ENCODE results near the gene RIN1. TPM values are rescaled to one million over a fixed set of nuclear protein-coding genes. Genes with fewer than 3 reads are reported as not detected.

RIN1 gene
- total and polyA plus RNA-seq, 2 of the 13 experiments (the other 11 are each of a cell fraction or from before 2014, with no cell fraction given) = 2.4 to 4.1 TPM

DNA sequence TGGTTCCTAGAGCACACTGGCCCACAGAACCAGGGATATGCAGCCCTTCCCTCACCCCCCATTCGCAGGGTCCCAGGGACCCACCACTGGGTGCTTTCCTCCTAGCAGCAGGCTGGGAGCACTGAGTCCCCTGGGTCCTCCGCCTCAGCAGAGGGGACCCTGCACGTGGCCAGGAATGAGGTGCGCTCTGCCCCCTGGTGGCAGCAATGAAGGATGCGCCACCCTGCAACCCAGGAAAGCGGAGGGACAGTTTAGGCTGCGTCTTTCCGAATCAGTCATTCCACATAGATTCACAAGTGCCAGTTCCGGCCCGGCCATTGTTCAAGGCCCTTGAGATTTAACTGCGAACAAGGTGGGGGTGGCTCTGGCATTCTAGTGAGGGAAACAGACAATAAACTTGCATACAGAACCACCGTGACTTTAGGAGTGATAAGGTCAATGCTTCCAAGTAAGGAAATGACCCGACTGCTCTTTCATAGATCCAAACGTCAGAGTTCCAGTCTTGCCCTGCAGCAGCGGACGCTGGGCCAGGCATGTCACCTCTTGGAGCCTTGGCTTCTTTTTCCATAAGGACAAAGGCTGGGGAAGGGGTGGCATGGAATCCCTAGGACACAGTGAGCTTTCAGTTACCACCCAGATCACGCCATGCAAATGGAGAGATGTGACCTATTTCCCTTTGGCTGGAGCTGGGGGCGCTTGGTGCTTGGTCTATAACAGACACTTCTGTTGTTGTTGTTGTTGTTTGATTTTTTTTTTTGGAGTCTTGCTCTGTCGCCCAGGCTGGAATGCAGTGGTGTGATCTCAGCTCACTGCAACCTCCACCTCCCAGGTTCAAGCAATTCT lies 7.7 kb downstream of the RIN1 start (continued):
- TF ChIP-seq RXRA (CRISPR knock-in tag; IDR thresholded peaks at IDR 0.05) (peak; percentile 55), RCOR2 (CRISPR knock-in tag; IDR thresholded peaks at IDR 0.05) (peak; percentile 55; the same call in 1 of the 2 replicates), ZSCAN22 (CRISPR knock-in tag; IDR thresholded peaks at IDR 0.05) (no peak), ZNF549 (CRISPR knock-in tag; IDR thresholded peaks at IDR 0.05) (no peak), POLR2A (IDR thresholded peaks at IDR 0.05; ENCODE audit: insufficient read depth in 1 of 2, low read depth in 2 of 2, low read length in 2 of 2) (no peak), ZBTB8A (CRISPR knock-in tag; IDR thresholded peaks at IDR 0.05; ENCODE audit: borderline replicate concordance, low read depth) (no peak), PAWR (CRISPR knock-in tag; IDR thresholded peaks at IDR 0.05; ENCODE audit: borderline replicate concordance) (no peak), MEIS2 (CRISPR knock-in tag; IDR thresholded peaks at IDR 0.05) (peak; percentile 79; the same call in 1 of the 2 replicates), NFIB (CRISPR knock-in tag; IDR thresholded peaks at IDR 0.05; ENCODE audit: borderline replicate concordance) (no peak), GPN1 (CRISPR knock-in tag; IDR thresholded peaks at IDR 0.05; ENCODE audit: borderline replicate concordance) (no peak), ARHGAP35 (CRISPR knock-in tag; IDR thresholded peaks at IDR 0.05; ENCODE audit: borderline replicate concordance) (no peak), YEATS2 (CRISPR knock-in tag; IDR thresholded peaks at IDR 0.05; ENCODE audit: borderline replicate concordance) (peak; percentile 83; the same call in 1 of the 2 replicates), ZNF878 (CRISPR knock-in tag; IDR thresholded peaks at IDR 0.05) (peak; percentile 64; the same call in 1 of the 2 replicates), ZKSCAN8 (CRISPR knock-in tag; IDR thresholded peaks at IDR 0.05; ENCODE audit: borderline replicate concordance) (peak; percentile 72), XRCC5 (optimal IDR thresholded peaks at IDR 0.05; ENCODE audit: low read length) (peak; percentile 84), MTA3 (CRISPR knock-in tag; IDR thresholded peaks at IDR 0.05) (no peak), TARDBP (CRISPR knock-in tag; IDR thresholded peaks at IDR 0.05) (peak; percentile 55; the same call in 1 of the 2 replicates), ZFAT (CRISPR knock-in tag; conservative IDR thresholded peaks at IDR 0.05) (no peak), PRMT3 (CRISPR knock-in tag; IDR thresholded peaks at IDR 0.05; ENCODE audit: borderline replicate concordance, low read depth) (peak; percentile 60; the same call in 1 of the 2 replicates), SMARCC2 (IDR thresholded peaks at IDR 0.05) (no peak), ZBTB3 (CRISPR knock-in tag; IDR thresholded peaks at IDR 0.05; ENCODE audit: borderline replicate concordance, low read depth) (no peak), NCOR1 (IDR thresholded peaks at IDR 0.05; ENCODE audit: borderline replicate concordance, low read length) (no peak), FOXK1 (CRISPR knock-in tag; IDR thresholded peaks at IDR 0.05; ENCODE audit: borderline replicate concordance, low read depth) (peak; percentile 57; the same call in 1 of the 2 replicates), ZNF605 (CRISPR knock-in tag; IDR thresholded peaks at IDR 0.05) (peak; percentile 78), ZNF282 (IDR thresholded peaks at IDR 0.05; ENCODE audit: partially characterized antibody) (no peak), MEIS1 (CRISPR knock-in tag; IDR thresholded peaks at IDR 0.05; ENCODE audit: borderline replicate concordance) (0 out of 2 replicates have a peak, but pooled peaks have one; percentile 27), PTBP1 (IDR thresholded peaks at IDR 0.05; ENCODE audit: low read depth, low read length, poor library complexity, severe bottlenecking) (no peak), ZMYM4 (CRISPR knock-in tag; IDR thresholded peaks at IDR 0.05) (peak; percentile 47; the same call in 1 of the 2 replicates), ZNF24 (IDR thresholded peaks at IDR 0.05) (peak; percentile 79; the same call in 1 of the 2 replicates), RBM39 (IDR thresholded peaks at IDR 0.05; ENCODE audit: low read depth, low read length, poor library complexity, severe bottlenecking) (no peak)
- TF ChIP-seq, protein P1, sequence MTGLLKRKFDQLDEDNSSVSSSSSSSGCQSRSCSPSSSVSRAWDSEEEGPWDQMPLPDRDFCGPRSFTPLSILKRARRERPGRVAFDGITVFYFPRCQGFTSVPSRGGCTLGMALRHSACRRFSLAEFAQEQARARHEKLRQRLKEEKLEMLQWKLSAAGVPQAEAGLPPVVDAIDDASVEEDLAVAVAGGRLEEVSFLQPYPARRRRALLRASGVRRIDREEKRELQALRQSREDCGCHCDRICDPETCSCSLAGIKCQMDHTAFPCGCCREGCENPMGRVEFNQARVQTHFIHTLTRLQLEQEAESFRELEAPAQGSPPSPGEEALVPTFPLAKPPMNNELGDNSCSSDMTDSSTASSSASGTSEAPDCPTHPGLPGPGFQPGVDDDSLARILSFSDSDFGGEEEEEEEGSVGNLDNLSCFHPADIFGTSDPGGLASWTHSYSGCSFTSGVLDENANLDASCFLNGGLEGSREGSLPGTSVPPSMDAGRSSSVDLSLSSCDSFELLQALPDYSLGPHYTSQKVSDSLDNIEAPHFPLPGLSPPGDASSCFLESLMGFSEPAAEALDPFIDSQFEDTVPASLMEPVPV (CRISPR knock-in tag; IDR thresholded peaks at IDR 0.05) = no peak

All from HepG2 (cell line).